ENCODE data around the gene RUFY4. TPM values are rescaled to one million over a fixed set of nuclear protein-coding genes. Genes with fewer than 3 reads are reported as not detected.
"Not testable (repeated sequence)": the region's sequence is repeated elsewhere in the genome, so short reads cannot be mapped to it uniquely, and the experiment has no call there.

The RUFY4 gene
- total RNA-seq, 2 experiments from 2014 or later: not detected

DNA sequence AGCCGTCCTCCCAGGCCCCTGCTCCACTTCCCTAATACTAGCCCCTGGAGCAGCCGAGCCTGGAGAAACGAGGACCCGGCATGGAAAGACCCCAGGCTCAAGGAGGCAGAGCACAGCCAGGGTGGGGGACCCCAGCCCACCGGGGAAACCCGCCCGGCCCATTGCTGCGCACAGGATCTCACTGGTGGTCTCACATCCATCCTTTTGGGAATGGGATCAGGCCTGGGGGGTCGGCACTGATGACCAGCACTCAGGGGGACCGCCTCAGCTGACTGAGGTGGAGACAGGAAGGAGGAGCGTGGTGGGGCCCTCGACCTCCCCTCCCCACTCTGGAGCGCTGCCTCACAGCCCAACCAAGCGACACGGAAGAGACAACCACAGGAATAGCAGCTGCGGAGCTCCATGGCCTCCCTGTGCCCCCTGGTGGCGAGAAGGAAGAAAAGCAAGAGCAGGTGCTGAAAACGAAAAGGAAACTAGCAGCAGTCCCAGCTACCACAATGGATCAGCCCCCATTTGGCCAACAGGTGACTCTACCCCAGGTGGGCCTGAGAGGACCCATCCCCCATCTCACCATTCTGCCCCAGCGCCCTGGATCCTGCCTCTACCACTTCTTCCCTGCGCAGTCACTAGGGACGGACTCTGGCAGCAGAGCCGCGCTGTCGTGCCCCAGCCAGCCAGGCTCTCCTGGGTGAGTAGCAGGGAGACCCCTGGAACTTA, 34.4 kb upstream of the RUFY4 start:
- H3K79me2 ChIP-seq (ENCODE audit: insufficient read depth, low read depth, low read length); BruUV-seq (replicated peaks); H3K4me3 ChIP-seq (ENCODE audit: low read depth, low read length, poor library complexity, severe bottlenecking); H3K36me3 ChIP-seq (ENCODE audit: insufficient read depth, low read length); CTCF ChIA-PET (ENCODE audit: unreplicated experiment); H3K9me3 ChIP-seq (ENCODE audit: low read length); H3K4me1 ChIP-seq (ENCODE audit: insufficient read depth, low read length, poor library complexity, severe bottlenecking); H3K27ac ChIP-seq (ENCODE audit: low read depth, low read length, poor library complexity, severe bottlenecking); intact Hi-C loops (cut with micrococcal nuclease; ENCODE audit: unreplicated experiment); H4K20me1 ChIP-seq (ENCODE audit: insufficient read depth, low read length); POLR2A ChIA-PET; H3K9me2 ChIP-seq (ENCODE audit: insufficient read depth, low read length): not testable (repeated sequence)
- peak; percentile 59 for DNase-seq (ENCODE audit: low spot score)
- TF ChIP-seq, protein P1, sequence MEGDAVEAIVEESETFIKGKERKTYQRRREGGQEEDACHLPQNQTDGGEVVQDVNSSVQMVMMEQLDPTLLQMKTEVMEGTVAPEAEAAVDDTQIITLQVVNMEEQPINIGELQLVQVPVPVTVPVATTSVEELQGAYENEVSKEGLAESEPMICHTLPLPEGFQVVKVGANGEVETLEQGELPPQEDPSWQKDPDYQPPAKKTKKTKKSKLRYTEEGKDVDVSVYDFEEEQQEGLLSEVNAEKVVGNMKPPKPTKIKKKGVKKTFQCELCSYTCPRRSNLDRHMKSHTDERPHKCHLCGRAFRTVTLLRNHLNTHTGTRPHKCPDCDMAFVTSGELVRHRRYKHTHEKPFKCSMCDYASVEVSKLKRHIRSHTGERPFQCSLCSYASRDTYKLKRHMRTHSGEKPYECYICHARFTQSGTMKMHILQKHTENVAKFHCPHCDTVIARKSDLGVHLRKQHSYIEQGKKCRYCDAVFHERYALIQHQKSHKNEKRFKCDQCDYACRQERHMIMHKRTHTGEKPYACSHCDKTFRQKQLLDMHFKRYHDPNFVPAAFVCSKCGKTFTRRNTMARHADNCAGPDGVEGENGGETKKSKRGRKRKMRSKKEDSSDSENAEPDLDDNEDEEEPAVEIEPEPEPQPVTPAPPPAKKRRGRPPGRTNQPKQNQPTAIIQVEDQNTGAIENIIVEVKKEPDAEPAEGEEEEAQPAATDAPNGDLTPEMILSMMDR (conservative IDR thresholded peaks at IDR 0.05; ENCODE audit: low read length): peak; percentile 70
- Histone ChIP-seq H2AFZ (ENCODE audit: low read length) (peak overlapping the region; percentile 61; the same call in 1 of the 2 replicates), H3K4me2 (ENCODE audit: low read length) (peak overlapping the region; percentile 43; the same call in 1 of the 2 replicates)

- intact Hi-C loops (cut with micrococcal nuclease; ENCODE audit: unreplicated experiment): no loop called here
- no peak for DNase-seq (ENCODE audit: low spot score)
- Histone ChIP-seq H3K27ac (ENCODE audit: low read depth, low read length, poor library complexity, severe bottlenecking) (no peak overlapping the region), H3K4me2 (ENCODE audit: low read length) (no peak overlapping the region), H3K9me3 (ENCODE audit: low read length) (no peaks in the 10 kb centered on the region), H3K4me1 (ENCODE audit: insufficient read depth, low read length, poor library complexity, severe bottlenecking) (no peaks in the 10 kb centered on the region), H3K4me3 (ENCODE audit: low read depth, low read length, poor library complexity, severe bottlenecking) (no peak overlapping the region), H3K9me2 (ENCODE audit: insufficient read depth, low read length) (no peaks in the 10 kb centered on the region), H3K36me3 (ENCODE audit: insufficient read depth, low read length) (no peaks in the 10 kb centered on the region), H2AFZ (ENCODE audit: low read length) (no peak overlapping the region), H3K79me2 (ENCODE audit: insufficient read depth, low read depth, low read length) (no peaks in the 10 kb centered on the region), H4K20me1 (ENCODE audit: insufficient read depth, low read length) (no peaks in the 10 kb centered on the region)
- CTCF ChIA-PET (ENCODE audit: unreplicated experiment): no interaction called here
- POLR2A ChIA-PET: interaction anchor here (0.5 kb wide), 1 partner anchor 1740 kb away, joined by 3 read pairs; no protein-coding TSS in a partner anchor
- BruUV-seq (replicated peaks): no TSS peak
- TF ChIP-seq EZH2phosphoT487 (IDR thresholded peaks at IDR 0.05; ENCODE audit: borderline replicate concordance, low read depth, low read length): no peak
- TF ChIP-seq, protein P1 (conservative IDR thresholded peaks at IDR 0.05; ENCODE audit: low read length): no peak
Observed at GRCh38 chr2:218035463-218036100, 33.5 kb upstream of the RUFY4 start.

GRCh38 chr2:218036371-218036770, 32.7 kb upstream of the RUFY4 start:
- no peaks in the 10 kb centered on the region for H3K9me3 ChIP-seq (ENCODE audit: low read length)
- intact Hi-C loops (cut with micrococcal nuclease; ENCODE audit: unreplicated experiment): no loop called here
- H4K20me1 ChIP-seq (ENCODE audit: insufficient read depth, low read length): no peaks in the 10 kb centered on the region
- no peaks in the 10 kb centered on the region for H3K9me2 ChIP-seq (ENCODE audit: insufficient read depth, low read length)
- DNase-seq (ENCODE audit: low spot score): no peak
- no peaks in the 10 kb centered on the region for H3K79me2 ChIP-seq (ENCODE audit: insufficient read depth, low read depth, low read length)
- no peak for TF ChIP-seq EZH2phosphoT487 (IDR thresholded peaks at IDR 0.05; ENCODE audit: borderline replicate concordance, low read depth, low read length)
- TF ChIP-seq, protein P1 (conservative IDR thresholded peaks at IDR 0.05; ENCODE audit: low read length): 0 out of 2 replicates have a peak, but pooled peaks have one; percentile 35
- H3K4me1 ChIP-seq (ENCODE audit: insufficient read depth, low read length, poor library complexity, severe bottlenecking): no peaks in the 10 kb centered on the region
- no peak overlapping the region for H3K4me2 ChIP-seq (ENCODE audit: low read length)
- H3K27ac ChIP-seq (ENCODE audit: low read depth, low read length, poor library complexity, severe bottlenecking): no peak overlapping the region
- ChIA-PET POLR2A (interaction anchor here (0.5 to 0.7 kb wide), 2 partner anchors 18 to 142 kb away, joined by 3 to 5 read pairs; no protein-coding TSS in a partner anchor), CTCF (ENCODE audit: unreplicated experiment) (no interaction called here)
- no peak overlapping the region for H3K4me3 ChIP-seq (ENCODE audit: low read depth, low read length, poor library complexity, severe bottlenecking)
- no peak overlapping the region for H2AFZ ChIP-seq (ENCODE audit: low read length)
- BruUV-seq (replicated peaks): no TSS peak
- no peaks in the 10 kb centered on the region for H3K36me3 ChIP-seq (ENCODE audit: insufficient read depth, low read length)

Measured in OCI-LY7 (cell line).